ENCODE measurements around the gene ATP12A.

The ATP12A gene

GRCh38 chr13:24650161-24650560 is 30.0 kb upstream of the ATP12A start:
- TF ChIP-seq, protein P1, sequence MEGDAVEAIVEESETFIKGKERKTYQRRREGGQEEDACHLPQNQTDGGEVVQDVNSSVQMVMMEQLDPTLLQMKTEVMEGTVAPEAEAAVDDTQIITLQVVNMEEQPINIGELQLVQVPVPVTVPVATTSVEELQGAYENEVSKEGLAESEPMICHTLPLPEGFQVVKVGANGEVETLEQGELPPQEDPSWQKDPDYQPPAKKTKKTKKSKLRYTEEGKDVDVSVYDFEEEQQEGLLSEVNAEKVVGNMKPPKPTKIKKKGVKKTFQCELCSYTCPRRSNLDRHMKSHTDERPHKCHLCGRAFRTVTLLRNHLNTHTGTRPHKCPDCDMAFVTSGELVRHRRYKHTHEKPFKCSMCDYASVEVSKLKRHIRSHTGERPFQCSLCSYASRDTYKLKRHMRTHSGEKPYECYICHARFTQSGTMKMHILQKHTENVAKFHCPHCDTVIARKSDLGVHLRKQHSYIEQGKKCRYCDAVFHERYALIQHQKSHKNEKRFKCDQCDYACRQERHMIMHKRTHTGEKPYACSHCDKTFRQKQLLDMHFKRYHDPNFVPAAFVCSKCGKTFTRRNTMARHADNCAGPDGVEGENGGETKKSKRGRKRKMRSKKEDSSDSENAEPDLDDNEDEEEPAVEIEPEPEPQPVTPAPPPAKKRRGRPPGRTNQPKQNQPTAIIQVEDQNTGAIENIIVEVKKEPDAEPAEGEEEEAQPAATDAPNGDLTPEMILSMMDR (IDR thresholded peaks at IDR 0.05; ENCODE audit: control extremely low read depth, extremely low read depth, low read depth, missing control alignments) = no peak
- CTCF ChIA-PET = interaction anchor here (1.2 to 1.3 kb wide), 2 partner anchors 22 to 52 kb away, joined by 3 read pairs; no protein-coding TSS in a partner anchor
- no peak for DNase-seq (ENCODE audit: extremely low spot score)
- POLR2A ChIA-PET = no interaction called here

GRCh38 chr13:24651718-24652345 is 28.4 kb upstream of the ATP12A start:
- ChIA-PET POLR2A (no interaction called here), CTCF (interaction anchor here (0.6 to 1.2 kb wide), 2 partner anchors 8 to 31 kb away, joined by 3 read pairs; no protein-coding TSS in a partner anchor)
- DNase-seq (ENCODE audit: extremely low spot score) = no peak
- TF ChIP-seq, protein P1 (IDR thresholded peaks at IDR 0.05; ENCODE audit: control extremely low read depth, extremely low read depth, low read depth, missing control alignments) = no peak

DNA sequence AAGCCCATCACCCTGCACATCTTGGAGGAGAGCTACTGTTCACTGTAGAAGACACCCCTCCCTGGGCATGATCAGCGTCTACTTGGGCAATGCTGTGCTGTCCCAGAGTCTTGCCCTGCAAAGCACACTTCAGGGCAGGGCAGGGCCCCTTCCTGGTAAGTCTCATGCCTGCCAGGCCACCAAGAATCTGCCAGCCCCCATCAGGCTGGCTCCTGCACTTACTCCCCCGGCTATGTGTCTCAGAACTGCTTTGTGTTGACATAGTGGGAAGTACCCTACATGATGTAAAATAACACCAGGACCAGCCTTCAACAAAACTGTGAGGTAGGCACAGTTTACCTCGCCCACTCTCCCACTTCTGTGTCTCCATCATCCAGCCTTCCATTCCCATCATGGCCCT is 27.8 kb upstream of the ATP12A start:
- TF ChIP-seq, protein P1 (IDR thresholded peaks at IDR 0.05; ENCODE audit: control extremely low read depth, extremely low read depth, low read depth, missing control alignments) = no peak
- ChIA-PET POLR2A (no interaction called here), CTCF (interaction anchor here (0.6 to 1.2 kb wide), 2 partner anchors 9 to 31 kb away, joined by 3 read pairs; no protein-coding TSS in a partner anchor)
- no peak for DNase-seq (ENCODE audit: extremely low spot score)

- CTCF ChIA-PET = interaction anchor here (0.6 to 1.6 kb wide), 7 partner anchors 10 to 75 kb away, joined by 3 to 6 read pairs (median 4); no protein-coding TSS in a partner anchor
- DNase-seq (ENCODE audit: extremely low spot score) = no peak
- POLR2A ChIA-PET = no interaction called here
- TF ChIP-seq, protein P1 (IDR thresholded peaks at IDR 0.05; ENCODE audit: control extremely low read depth, extremely low read depth, low read depth, missing control alignments) = no peak
These were observed 25.5 kb upstream of the ATP12A start for GRCh38 chr13:24654741-24655140.

DNA sequence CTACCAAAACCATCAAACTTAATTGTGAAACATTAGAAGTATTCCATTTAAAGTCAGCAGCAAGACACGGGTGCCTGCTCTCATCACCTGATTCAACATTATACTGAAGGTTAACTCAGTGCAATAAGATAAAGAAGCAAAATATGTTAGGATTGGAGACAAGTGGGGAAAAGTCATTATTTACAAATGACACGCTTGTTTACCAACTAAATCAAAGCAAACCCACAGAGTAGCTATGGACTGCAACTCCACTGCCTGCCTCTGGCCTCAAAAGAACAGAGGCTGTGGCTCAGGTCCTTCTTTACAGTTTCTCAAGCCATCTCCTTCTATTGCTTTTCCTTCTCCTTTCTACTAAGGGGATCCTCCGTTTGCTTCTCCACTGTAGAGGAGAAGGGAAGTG is 21.0 kb upstream of the ATP12A start:
- no peak for DNase-seq (ENCODE audit: extremely low spot score)
- POLR2A ChIA-PET = no interaction called here
- CTCF ChIA-PET = interaction anchor here (1.1 to 2.2 kb wide), 6 partner anchors 11 to 26 kb away, joined by 3 to 6 read pairs (median 3); no protein-coding TSS in a partner anchor
- TF ChIP-seq, protein P1 (IDR thresholded peaks at IDR 0.05; ENCODE audit: control extremely low read depth, extremely low read depth, low read depth, missing control alignments) = no peak

- ChIA-PET CTCF (interaction anchor here (1.2 to 2.2 kb wide), 3 partner anchors 10 to 12 kb away, joined by 3 to 8 read pairs (median 6); no protein-coding TSS in a partner anchor), POLR2A (no interaction called here)
- TF ChIP-seq, protein P1 (IDR thresholded peaks at IDR 0.05; ENCODE audit: control extremely low read depth, extremely low read depth, low read depth, missing control alignments) = no peak
- DNase-seq (ENCODE audit: extremely low spot score) = no peak
These were observed 20.0 kb upstream of the ATP12A start for GRCh38 chr13:24660023-24660741.
